Subcutaneous adipose tissue (tissue), 4 donors: ENCODE data around the gene DTNA. TPM values are rescaled to one million over a fixed set of nuclear protein-coding genes. Genes with fewer than 3 reads are reported as not detected.

Source experiments
- CTCF ChIP-seq: fragments of 450-650 bp; IDR thresholded peaks from one replicate; pipeline ENCODE4 v1.5.1; 2016; ENCODE audit warnings: low read depth, mild to moderate bottlenecking, control low read depth, antibody characterized with exemption, moderate library complexity
- total RNA-seq, 4 donors: library from RNA; depleted of rRNA; stranded (reverse); fragments of >200 nt; gene quantifications; one replicate each; pipeline ENCODE4 v1.1.0, GENCODE V29; 2016

Gene DTNA
- total RNA-seq, 4 donors from 2014 or later = 16.0 to 38.8 (median 25.3) TPM

- TF ChIP-seq CTCF = no peak
These were observed 47.6 kb downstream of the DTNA start for GRCh38 chr18:34757666-34758065.

GRCh38 chr18:34758378-34758948, 48.4 kb downstream of the DTNA start:
- no peak for TF ChIP-seq CTCF

GRCh38 chr18:34760444-34760843, 50.3 kb downstream of the DTNA start:
- TF ChIP-seq CTCF = no peak

GRCh38 chr18:34764451-34764850, 54.4 kb downstream of the DTNA start:
- TF ChIP-seq CTCF = no peak

- no peak for TF ChIP-seq CTCF
These were observed 57.5 kb downstream of the DTNA start for GRCh38 chr18:34767601-34768027.

GRCh38 chr18:34771958-34772357, 61.9 kb downstream of the DTNA start:
- TF ChIP-seq CTCF = no peak

- TF ChIP-seq CTCF = no peak
These were observed 62.8 kb downstream of the DTNA start for GRCh38 chr18:34772887-34773286.
